NCI-H1092 treated with DMSO at 0.1 percent for 48 hours (cell line): ENCODE data around the gene LRRC42.
A peak's percentile ranks its signal among the peaks of the same experiment; 100 is the strongest.

Source experiments
- DNase-seq: peaks from one replicate; lab custom pipeline; 2025; lab: John Stamatoyannopoulos, UW

The LRRC42 gene

GRCh38 chr1:53946252-53947171, at the start of gene LRRC42:
LRRC42 (plus strand) TSS chr1:53946350; CDS start chr1:53952000, 5,650 bp downstream.
- DNase-seq, result no peak

- no peak for DNase-seq
Measured at GRCh38 chr1:53896635-53897229, 49.4 kb upstream of the LRRC42 start.

DNA sequence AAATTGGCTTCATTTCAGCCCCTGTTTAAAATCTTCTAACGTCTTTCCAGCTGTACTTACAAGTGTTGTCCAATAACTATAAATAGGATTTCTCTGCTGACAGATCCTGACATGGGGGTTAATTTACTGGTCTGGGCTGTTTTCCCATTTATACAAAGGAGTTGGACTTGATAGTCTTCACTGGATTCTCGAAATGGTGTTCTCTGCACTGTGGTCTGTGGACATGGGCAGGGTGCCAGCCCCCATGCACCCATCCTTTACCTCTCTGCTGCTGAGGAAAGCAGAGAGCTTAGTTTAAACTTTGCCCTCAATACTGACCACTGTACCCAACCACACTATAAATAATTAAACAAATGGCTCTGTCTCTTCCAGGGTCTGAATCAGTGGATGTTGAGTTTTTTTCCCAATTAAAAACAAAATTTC, 46.9 kb upstream of the LRRC42 start:
- peak; percentile 37 for DNase-seq

DNA sequence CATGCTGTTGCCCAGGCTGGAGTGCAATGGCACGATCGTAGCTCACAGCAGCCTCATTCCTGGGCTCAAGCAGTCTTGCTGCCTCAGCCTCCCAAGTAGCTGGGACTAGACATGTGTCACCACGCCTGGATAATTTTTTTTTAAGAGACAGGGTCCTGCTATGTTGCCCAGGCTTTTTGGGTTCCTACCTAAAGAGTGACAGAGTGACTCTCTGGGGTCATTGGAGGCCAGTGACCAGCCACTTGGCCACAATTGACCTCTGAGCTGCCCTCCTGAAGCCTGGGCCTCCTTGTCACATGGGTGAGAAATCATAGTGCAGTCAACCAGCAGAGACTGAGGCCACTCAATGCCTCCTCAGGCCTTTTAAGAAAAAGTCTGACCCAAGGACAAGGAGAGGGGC, 46.4 kb upstream of the LRRC42 start:
- DNase-seq, result no peak

DNA sequence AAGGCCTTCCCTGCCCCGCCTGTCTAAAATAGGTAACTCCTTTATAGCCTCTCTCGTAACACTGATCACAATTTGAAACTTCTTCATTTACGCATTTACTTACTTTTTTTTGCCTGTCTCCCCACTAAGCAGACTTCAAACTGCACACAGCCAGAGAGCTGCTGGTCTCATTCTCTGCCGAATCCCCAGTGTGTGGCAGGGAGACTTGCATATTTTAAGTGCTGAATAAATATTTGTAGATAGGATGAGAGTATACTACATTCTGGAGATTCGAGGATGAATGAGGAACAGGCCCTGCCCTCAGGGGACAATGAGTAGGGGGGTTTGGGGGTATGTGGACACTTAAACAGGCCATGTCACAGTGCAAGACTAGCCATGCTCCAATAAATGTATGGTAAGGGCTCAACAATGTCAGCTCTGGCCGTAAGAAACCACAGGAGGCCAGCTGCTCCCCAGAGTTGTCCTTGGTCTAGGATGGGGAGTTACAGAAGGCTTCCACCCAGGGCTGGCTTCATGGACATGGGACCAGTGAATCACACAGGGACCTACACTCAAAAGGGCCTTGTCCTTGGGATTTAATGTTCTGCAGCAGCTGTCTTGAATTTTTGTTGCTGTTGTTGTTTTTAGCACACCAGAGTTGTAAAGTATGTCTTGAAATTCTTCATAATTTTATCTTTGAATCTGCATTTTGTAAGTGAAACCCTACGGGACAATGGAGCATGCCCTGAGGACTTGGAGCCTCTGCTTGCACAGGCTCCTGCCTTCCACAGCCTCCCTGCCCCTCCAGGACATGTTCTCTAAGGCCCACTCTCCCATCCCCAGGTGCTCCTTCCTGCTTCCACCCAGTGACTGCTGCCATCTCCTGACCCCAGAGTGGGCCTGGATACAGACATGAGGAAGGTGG, 43.7 kb upstream of the LRRC42 start:
- DNase-seq, result no peak

GRCh38 chr1:53905509-53905908, 40.6 kb upstream of the LRRC42 start:
- no peak for DNase-seq

DNA sequence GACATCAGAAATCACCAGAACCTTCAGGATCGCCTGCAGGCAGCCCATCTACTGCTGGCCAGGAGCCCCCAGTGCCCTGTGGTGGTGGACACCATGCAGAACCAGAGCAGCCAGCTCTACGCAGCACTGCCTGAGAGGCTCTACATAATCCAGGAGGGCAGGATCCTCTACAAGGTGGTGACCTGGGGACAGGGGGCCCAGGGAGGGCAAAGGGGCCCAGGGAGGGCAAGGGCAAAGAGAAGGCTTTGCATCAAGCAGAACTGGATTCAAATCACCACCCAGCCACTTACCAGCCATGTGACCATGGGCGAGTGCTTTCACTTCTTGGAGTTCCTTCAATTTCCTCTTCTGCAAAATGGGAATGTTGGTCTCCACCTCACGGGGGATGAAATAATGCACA, 40.0 kb upstream of the LRRC42 start:
- no peak for DNase-seq

- no peak for DNase-seq
Measured at GRCh38 chr1:53909946-53910345, 36.2 kb upstream of the LRRC42 start.

DNA sequence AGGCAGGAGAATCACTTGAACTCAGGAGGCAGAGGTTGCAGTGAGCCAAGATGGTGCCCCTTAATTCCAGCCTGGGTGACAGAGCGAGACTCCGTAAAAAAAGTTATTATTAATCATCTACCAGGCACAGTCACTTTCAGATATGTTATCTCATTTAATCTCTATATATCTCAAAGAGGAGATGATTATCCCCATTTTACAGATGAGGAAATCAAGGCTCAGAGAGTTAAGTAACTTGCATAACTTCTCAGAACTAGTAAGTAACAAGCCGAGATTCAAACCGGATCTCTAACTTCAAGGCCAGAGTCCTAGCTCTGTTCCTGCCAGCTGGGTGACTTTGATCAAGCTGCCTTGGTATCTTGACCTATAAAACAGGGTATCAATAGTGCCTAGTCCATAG, 34.7 kb upstream of the LRRC42 start:
- DNase-seq, result no peak

DNA sequence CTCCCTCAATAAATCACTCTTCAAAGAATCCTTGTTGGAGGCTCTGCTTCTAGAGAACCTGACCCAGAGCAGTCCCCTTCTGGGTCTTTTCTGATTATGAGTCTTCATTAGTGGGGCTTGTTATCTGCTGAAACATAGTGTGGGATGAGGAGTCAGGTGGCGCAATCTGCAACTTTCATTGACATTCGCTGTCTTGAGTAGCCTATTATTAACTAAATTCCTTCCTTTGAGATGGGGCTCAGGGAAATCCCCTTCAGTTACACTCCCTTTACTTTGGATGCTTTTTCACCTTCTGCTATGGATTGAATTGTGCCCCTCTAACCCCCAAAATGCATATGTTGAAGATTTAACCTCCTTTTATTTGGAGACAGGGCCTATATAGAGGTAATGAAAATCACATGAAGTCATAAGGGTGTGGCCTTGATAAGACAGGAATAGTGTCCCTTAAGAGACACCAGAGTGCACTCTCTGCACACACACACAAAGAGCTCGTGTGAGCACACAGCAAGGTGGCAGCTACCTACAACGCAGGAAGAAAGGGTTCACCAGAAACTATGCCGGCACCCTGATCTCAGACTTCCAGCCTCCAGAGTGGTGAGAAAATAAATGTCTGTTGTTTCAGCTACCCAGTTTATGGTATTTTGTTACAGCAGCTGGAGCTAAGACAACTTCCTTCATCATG, 32.7 kb upstream of the LRRC42 start:
- DNase-seq, result no peak

GRCh38 chr1:53918343-53918742, 27.8 kb upstream of the LRRC42 start:
- no peak for DNase-seq

DNA sequence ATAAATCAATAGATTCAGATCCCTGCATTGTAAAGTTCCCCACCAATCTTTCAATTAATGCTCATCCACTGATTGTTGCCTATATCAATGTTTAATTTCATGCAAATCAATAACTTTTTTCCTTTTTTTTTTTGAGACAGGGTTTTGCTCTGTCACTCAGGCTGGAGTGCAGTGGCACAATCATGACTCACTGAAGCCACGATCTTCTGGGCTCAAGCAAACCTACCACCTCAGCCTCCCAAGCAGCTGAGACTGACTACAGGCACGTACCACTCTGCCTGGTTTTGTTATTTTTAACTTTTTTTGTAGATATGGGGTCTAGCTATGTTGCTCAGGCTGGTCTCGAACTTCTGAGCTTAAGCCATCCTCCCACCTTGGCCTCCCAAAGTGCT, 26.5 kb upstream of the LRRC42 start:
- no peak for DNase-seq

GRCh38 chr1:53927376-53927881, 18.7 kb upstream of the LRRC42 start:
- DNase-seq, result no peak

- DNase-seq, result no peak
Measured at GRCh38 chr1:53929246-53929960, 16.7 kb upstream of the LRRC42 start.

GRCh38 chr1:53930932-53931331, 15.2 kb upstream of the LRRC42 start:
- no peak for DNase-seq

GRCh38 chr1:53931523-53931922, 14.6 kb upstream of the LRRC42 start:
- DNase-seq, result no peak

- no peak for DNase-seq
Measured at GRCh38 chr1:53934170-53934765, 11.9 kb upstream of the LRRC42 start.

GRCh38 chr1:53936430-53936829, 9.7 kb upstream of the LRRC42 start:
- no peak for DNase-seq

- DNase-seq, result no peak
Measured at GRCh38 chr1:53938136-53938830, 7.9 kb upstream of the LRRC42 start.
